Liver (tissue), 9 donors: Measurements from ENCODE around the gene TSTD1. TPM values are rescaled to one million over a fixed set of nuclear protein-coding genes. Genes with fewer than 3 reads are reported as not detected.
A peak's percentile ranks its signal among the peaks of the same experiment; 100 is the strongest.

Experiments used
- DNase-seq: peaks from one replicate; pipeline ENCODE4 v3.0.0-alpha.2; 2017; ENCODE audit warnings: low spot score
- H3K27ac ChIP-seq, 2 donors: one replicate each; pipeline ENCODE4 v1.7.0; 2013; ENCODE audit warnings: inconsistent platforms in 2 of 2, low read length in 2 of 2, control low read depth in 1 of 2, low read depth in 1 of 2, mild to moderate bottlenecking in 1 of 2
- H3K27me3 ChIP-seq, 4 donors: one replicate each; pipeline versions ENCODE4 v1.6.1 to v1.7.0; 2013; ENCODE audit warnings: low read length in 3 of 4, inconsistent platforms in 1 of 4, mild to moderate bottlenecking in 1 of 4, moderate library complexity in 1 of 4; ENCODE audit not compliant: control insufficient read depth in 4 of 4, insufficient read depth in 4 of 4
- H3K36me3 ChIP-seq, 4 donors: one replicate each; pipeline versions ENCODE4 v1.6.1 to v1.7.0; 2013; ENCODE audit warnings: low read length in 3 of 4, mild to moderate bottlenecking in 3 of 4, low read depth in 1 of 4, moderate library complexity in 1 of 4; ENCODE audit not compliant: control insufficient read depth in 4 of 4, insufficient read depth in 3 of 4
- H3K4me1 ChIP-seq, 4 donors: one replicate each; pipeline versions ENCODE4 v1.6.1 to v1.7.0; 2013; ENCODE audit warnings: low read length in 3 of 4, mild to moderate bottlenecking in 3 of 4, moderate library complexity in 1 of 4; ENCODE audit not compliant: control insufficient read depth in 4 of 4, insufficient read depth in 4 of 4
- H3K4me3 ChIP-seq, 3 donors: one replicate each; pipeline versions ENCODE4 v1.6.1 to v1.7.0; 2013; ENCODE audit warnings: low read length in 3 of 3, control low read depth in 1 of 3, low read depth in 1 of 3, mild to moderate bottlenecking in 1 of 3
- H3K9ac ChIP-seq, 2 donors: one replicate each; pipeline ENCODE4 v1.7.0; 2013; ENCODE audit warnings: low read length in 2 of 2, mild to moderate bottlenecking in 2 of 2, moderate library complexity in 2 of 2, control low read depth in 1 of 2, low read depth in 1 of 2
- H3K9me3 ChIP-seq, 4 donors: one replicate each; pipeline versions ENCODE4 v1.6.1 to v1.7.0; 2013; ENCODE audit warnings: low read length in 3 of 4; ENCODE audit not compliant: control insufficient read depth in 4 of 4
- EGR1 ChIP-seq, 2 donors: IDR thresholded peaks; 2 replicates each; pipeline ENCODE4 v1.6.1; 2016 to 2018; ENCODE audit warnings: antibody characterized with exemption in 2 of 2, low read depth in 2 of 2
- FOXA1 ChIP-seq: IDR thresholded peaks from 2 replicates; pipeline ENCODE4 v1.6.1; 2016; ENCODE audit warnings: antibody characterized with exemption
- FOXA2 ChIP-seq: IDR thresholded peaks from 2 replicates; pipeline ENCODE4 v1.6.1; 2016; ENCODE audit warnings: antibody characterized with exemption
- GABPA ChIP-seq, 2 donors: IDR thresholded peaks in 1 of 2; conservative IDR thresholded peaks in 1 of 2; 2 replicates each; pipeline ENCODE4 v1.6.1; 2016; ENCODE audit warnings: antibody characterized with exemption in 2 of 2, mild to moderate bottlenecking in 1 of 2, moderate library complexity in 1 of 2
- HNF4A ChIP-seq, 2 donors: conservative IDR thresholded peaks; 2 replicates each; pipeline ENCODE4 v1.6.1; 2016; ENCODE audit warnings: antibody characterized with exemption in 2 of 2, mild to moderate bottlenecking in 2 of 2
- HNF4G ChIP-seq: IDR thresholded peaks from 2 replicates; pipeline ENCODE4 v1.6.1; 2016; ENCODE audit warnings: antibody characterized with exemption
- JUND ChIP-seq, 2 donors: IDR thresholded peaks; 2 replicates each; pipeline ENCODE4 v1.6.1; 2016; ENCODE audit warnings: antibody characterized with exemption in 2 of 2
- NR2F2 ChIP-seq: IDR thresholded peaks from 2 replicates; pipeline ENCODE4 v1.6.1; 2016; ENCODE audit warnings: antibody characterized with exemption
- RAD21 ChIP-seq, 2 donors: IDR thresholded peaks; 2 replicates each; pipeline ENCODE4 v1.6.1; 2016; ENCODE audit warnings: antibody characterized with exemption in 2 of 2, mild to moderate bottlenecking in 2 of 2
- RXRA ChIP-seq, 2 donors: IDR thresholded peaks; 2 replicates each; pipeline ENCODE4 v1.6.1; 2017 to 2018; ENCODE audit warnings: antibody characterized with exemption in 2 of 2, mild to moderate bottlenecking in 1 of 2
- SP1 ChIP-seq: IDR thresholded peaks from 2 replicates; pipeline ENCODE4 v1.6.1; 2018; ENCODE audit warnings: antibody characterized with exemption, mild to moderate bottlenecking
- TAF1 ChIP-seq: conservative IDR thresholded peaks from 2 replicates; pipeline ENCODE4 v1.6.1; 2016; ENCODE audit warnings: antibody characterized with exemption, mild to moderate bottlenecking
- YY1 ChIP-seq: IDR thresholded peaks from 2 replicates; pipeline ENCODE4 v1.6.1; 2016; ENCODE audit warnings: antibody characterized with exemption, mild to moderate bottlenecking
- WGBS: extraction: QIAGEN DNeasy Blood & Tissue Kit; methylation state at CpG from one replicate; pipeline ENCODE4 v1.1.7; 2013; 5-methylcytosine and 5-hydroxymethylcytosine counted together
- polyA plus RNA-seq, 2 donors: library from polyadenylated mRNA; stranded (reverse) in 1 of 2; unstranded in 1 of 2; fragments of 200-250 nt in 1 of 2; fragments of >200 nt in 1 of 2; fragmentation: Nextera tagmentation in 1 of 2; extraction: Ambion mirVana in 1 of 2; gene quantifications; one replicate each; pipeline versions ENCODE4 v1.2.1 to v1.2.3, GENCODE V29; 2013 to 2015
- total RNA-seq, 2 donors: library from RNA; depleted of rRNA; stranded (reverse); fragments of >200 nt; gene quantifications; one replicate each; pipeline ENCODE4 v1.2.3, GENCODE V29; 2014
- TF ChIP-seq, protein P1 (sequence below): IDR thresholded peaks from 2 replicates; pipeline ENCODE4 v1.6.1; 2016; ENCODE audit warnings: antibody characterized with exemption
- TF ChIP-seq, protein P2 (sequence below): IDR thresholded peaks from 2 replicates; pipeline ENCODE4 v1.6.1; 2016; ENCODE audit warnings: antibody characterized with exemption
- TF ChIP-seq, protein P3 (sequence below): fragments of 150-350 bp; IDR thresholded peaks from 2 replicates; pipeline ENCODE4 v1.5.1; 2017; ENCODE audit warnings: improper control_type of control experiment, low read depth, low read length; ENCODE audit not compliant: missing input control
- TF ChIP-seq, protein P4 (sequence below): IDR thresholded peaks from 2 replicates; pipeline ENCODE4 v1.6.1; 2016; ENCODE audit warnings: antibody characterized with exemption, mild to moderate bottlenecking
- donor health status: healthy.
- donor health status: healthy.
- donor health status: healthy.
- donor health status: healthy.
- donor health status: healthy.

Gene TSTD1
- total and polyA plus RNA-seq, 4 donors: 10.9 to 67.5 (median 34.8) TPM

DNA sequence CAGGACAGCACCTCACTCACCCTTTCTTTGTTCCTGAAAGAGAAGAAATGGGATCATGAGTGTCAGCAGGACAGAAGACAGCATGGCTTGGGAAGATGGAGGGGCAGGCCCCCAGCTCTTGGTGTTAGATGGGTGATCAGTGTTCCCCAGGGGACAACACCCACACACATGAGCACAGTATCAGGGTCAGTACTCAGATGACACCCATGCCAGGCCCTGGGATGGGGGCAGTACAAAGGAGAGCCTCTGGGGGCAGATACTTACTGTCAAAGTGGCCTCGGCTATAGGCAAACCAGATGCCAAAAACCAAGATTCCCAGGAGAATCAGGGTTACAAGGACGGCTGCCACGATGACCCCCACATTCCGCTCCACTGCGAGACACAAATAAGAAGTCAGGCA is 39.4 kb downstream of the TSTD1 start (continued):
- TF ChIP-seq RAD21 (IDR thresholded peaks at IDR 0.05): no peak
- no peak for TF ChIP-seq JUND (IDR thresholded peaks at IDR 0.05)
- TF ChIP-seq NR2F2: no peak
- TF ChIP-seq, protein P1, sequence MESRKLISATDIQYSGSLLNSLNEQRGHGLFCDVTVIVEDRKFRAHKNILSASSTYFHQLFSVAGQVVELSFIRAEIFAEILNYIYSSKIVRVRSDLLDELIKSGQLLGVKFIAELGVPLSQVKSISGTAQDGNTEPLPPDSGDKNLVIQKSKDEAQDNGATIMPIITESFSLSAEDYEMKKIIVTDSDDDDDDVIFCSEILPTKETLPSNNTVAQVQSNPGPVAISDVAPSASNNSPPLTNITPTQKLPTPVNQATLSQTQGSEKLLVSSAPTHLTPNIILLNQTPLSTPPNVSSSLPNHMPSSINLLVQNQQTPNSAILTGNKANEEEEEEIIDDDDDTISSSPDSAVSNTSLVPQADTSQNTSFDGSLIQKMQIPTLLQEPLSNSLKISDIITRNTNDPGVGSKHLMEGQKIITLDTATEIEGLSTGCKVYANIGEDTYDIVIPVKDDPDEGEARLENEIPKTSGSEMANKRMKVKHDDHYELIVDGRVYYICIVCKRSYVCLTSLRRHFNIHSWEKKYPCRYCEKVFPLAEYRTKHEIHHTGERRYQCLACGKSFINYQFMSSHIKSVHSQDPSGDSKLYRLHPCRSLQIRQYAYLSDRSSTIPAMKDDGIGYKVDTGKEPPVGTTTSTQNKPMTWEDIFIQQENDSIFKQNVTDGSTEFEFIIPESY: no peak
- TF ChIP-seq, protein P2, sequence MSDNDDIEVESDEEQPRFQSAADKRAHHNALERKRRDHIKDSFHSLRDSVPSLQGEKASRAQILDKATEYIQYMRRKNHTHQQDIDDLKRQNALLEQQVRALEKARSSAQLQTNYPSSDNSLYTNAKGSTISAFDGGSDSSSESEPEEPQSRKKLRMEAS: no peak
- no peak for TF ChIP-seq FOXA2
- TF ChIP-seq FOXA1: no peak
- TF ChIP-seq TAF1: no peak
- TF ChIP-seq HNF4G: no peak
- TF ChIP-seq EGR1 (IDR thresholded peaks at IDR 0.05; ENCODE audit: low read depth in 2 of 2): no peak

DNA sequence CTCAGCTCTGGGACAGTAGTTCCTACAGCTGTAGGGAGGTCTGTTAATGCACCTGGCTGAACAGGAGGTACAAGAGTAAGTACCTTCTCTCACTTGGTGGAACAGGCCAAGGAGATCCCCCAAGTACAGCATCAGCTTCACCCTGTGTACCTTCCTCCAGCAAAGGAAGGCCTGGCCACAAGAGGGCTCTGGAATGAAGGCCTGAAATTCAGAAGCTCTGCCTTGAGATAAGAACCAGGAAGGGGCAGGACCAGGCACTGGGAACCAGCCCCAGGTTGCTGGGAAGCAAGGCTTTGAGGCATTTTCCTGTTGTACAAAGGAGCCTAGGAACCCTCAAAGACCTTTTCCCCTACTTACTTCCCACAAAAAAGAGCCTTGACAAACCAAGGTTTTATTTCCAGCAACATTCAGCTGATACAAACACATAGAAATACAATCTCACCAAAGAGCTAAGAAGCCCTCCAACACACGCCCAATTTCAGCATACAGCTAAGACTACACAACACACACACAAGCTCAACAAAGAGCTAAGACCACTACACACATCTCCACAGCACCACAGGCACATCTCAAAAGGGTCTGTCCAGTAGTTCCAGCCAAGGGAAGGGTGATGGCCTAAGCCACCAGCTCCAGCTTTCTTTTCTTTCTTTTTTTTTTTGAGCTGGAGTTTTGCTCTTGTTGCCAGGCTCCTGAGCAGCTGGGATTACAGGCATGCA is 41.3 kb downstream of the TSTD1 start:
- Histone ChIP-seq H3K4me3 (no peak overlapping the region), H3K36me3 (peaks cover 0 to 35% (median 26%) of the 10 kb centered on the region in 4 donors), H3K27me3 (no peaks in the 10 kb centered on the region), H3K4me1 (peaks cover 0 to 5% (median 1%) of the 10 kb centered on the region in 4 donors), H3K9ac (no peak overlapping the region), H3K27ac (peak overlapping the region; percentile 45 to 52), H3K9me3 (no peaks in the 10 kb centered on the region)
- DNase-seq: peak; percentile 66
- 88% methylated on average over 1 of the region's 1 CpG for WGBS
- TF ChIP-seq TAF1 (no peak), JUND (IDR thresholded peaks at IDR 0.05) (no peak), EGR1 (IDR thresholded peaks at IDR 0.05; ENCODE audit: low read depth in 2 of 2) (no peak), HNF4A (conservative IDR thresholded peaks at IDR 0.05) (peak in 1 of 2 donors; percentile 7), RXRA (IDR thresholded peaks at IDR 0.05) (peak in 1 of 2 donors; percentile 39), HNF4G (no peak), FOXA1 (no peak), RAD21 (IDR thresholded peaks at IDR 0.05) (peak; percentile 89 to 96), NR2F2 (peak; percentile 65), GABPA (IDR thresholded peaks at IDR 0.05 in 1 of 2, conservative IDR thresholded peaks at IDR 0.05 in 1 of 2) (peak in 1 of 2 donors; percentile 36), FOXA2 (no peak), SP1 (no peak), YY1 (no peak)
- TF ChIP-seq, protein P1: no peak
- TF ChIP-seq, protein P3, sequence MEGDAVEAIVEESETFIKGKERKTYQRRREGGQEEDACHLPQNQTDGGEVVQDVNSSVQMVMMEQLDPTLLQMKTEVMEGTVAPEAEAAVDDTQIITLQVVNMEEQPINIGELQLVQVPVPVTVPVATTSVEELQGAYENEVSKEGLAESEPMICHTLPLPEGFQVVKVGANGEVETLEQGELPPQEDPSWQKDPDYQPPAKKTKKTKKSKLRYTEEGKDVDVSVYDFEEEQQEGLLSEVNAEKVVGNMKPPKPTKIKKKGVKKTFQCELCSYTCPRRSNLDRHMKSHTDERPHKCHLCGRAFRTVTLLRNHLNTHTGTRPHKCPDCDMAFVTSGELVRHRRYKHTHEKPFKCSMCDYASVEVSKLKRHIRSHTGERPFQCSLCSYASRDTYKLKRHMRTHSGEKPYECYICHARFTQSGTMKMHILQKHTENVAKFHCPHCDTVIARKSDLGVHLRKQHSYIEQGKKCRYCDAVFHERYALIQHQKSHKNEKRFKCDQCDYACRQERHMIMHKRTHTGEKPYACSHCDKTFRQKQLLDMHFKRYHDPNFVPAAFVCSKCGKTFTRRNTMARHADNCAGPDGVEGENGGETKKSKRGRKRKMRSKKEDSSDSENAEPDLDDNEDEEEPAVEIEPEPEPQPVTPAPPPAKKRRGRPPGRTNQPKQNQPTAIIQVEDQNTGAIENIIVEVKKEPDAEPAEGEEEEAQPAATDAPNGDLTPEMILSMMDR: peak; percentile 71
- TF ChIP-seq, protein P4, sequence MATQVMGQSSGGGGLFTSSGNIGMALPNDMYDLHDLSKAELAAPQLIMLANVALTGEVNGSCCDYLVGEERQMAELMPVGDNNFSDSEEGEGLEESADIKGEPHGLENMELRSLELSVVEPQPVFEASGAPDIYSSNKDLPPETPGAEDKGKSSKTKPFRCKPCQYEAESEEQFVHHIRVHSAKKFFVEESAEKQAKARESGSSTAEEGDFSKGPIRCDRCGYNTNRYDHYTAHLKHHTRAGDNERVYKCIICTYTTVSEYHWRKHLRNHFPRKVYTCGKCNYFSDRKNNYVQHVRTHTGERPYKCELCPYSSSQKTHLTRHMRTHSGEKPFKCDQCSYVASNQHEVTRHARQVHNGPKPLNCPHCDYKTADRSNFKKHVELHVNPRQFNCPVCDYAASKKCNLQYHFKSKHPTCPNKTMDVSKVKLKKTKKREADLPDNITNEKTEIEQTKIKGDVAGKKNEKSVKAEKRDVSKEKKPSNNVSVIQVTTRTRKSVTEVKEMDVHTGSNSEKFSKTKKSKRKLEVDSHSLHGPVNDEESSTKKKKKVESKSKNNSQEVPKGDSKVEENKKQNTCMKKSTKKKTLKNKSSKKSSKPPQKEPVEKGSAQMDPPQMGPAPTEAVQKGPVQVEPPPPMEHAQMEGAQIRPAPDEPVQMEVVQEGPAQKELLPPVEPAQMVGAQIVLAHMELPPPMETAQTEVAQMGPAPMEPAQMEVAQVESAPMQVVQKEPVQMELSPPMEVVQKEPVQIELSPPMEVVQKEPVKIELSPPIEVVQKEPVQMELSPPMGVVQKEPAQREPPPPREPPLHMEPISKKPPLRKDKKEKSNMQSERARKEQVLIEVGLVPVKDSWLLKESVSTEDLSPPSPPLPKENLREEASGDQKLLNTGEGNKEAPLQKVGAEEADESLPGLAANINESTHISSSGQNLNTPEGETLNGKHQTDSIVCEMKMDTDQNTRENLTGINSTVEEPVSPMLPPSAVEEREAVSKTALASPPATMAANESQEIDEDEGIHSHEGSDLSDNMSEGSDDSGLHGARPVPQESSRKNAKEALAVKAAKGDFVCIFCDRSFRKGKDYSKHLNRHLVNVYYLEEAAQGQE: no peak
- TF ChIP-seq, protein P2: no peak
